Right kidney (tissue), 1 donor: ENCODE measurements around the gene SLC17A2.

Experiments used
- DNase-seq: peaks from one replicate; pipeline ENCODE4 v3.0.0-alpha.2; 2016

Gene SLC17A2

DNA sequence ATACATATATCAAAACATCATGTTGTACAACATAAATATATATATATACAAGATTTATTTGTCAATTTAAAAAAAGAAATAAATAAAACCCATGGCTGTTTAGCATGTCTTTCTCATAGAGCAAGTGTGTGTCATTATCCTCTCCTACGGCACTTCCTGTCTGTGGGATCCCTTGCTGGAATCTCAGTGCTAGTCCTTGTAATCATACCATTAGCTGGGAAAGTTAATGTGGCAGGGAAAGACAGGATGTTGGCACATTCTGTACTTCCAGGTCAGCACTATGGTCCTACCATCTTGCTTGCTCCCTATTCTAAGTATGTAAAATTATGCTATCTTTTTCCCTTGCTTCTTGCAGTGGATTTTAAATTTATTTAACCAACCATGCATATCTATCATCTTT is 47.0 kb downstream of the SLC17A2 start:
- DNase-seq, result no peak

DNA sequence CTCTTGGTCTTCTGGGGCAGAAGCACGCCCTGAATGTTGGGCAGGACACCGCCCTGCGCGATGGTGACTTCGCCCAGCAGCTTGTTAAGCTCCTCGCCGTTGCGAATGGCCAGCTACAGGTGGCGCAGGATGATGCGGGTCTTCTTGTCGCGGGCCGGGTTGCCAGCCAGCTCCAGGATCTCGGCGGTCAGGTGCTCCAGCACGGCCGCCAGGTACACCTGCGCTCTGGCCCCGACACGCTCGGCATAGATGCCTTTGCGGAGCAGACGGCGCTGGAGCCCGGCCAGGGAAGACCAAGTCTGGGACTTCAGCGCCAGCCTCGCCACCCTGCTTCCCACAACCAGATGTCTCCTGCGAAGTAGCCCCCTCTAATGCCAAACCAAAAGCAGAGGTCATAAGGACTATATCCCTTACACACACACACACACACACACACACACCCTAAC is 48.4 kb downstream of the SLC17A2 start:
- DNase-seq, result peak; percentile 12

DNA sequence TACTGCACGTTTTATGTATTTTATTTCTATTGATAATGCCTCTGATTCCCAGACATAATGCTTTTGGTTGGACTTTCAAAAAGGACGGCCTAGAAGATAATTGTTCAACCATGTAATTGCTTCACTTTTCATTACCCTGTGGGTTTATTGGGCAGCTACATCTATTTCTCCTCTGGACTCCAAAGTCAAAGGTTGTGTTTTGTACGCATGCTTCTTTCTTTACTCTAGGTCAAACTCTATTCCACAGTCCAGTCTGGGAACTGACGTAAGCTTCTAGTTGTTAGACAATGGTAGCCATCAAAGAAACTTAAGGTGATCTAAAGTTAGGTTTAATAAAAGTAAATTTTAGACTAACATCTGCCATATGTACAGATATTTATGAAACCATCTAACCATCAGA is 49.9 kb downstream of the SLC17A2 start:
- no peak for DNase-seq

DNA sequence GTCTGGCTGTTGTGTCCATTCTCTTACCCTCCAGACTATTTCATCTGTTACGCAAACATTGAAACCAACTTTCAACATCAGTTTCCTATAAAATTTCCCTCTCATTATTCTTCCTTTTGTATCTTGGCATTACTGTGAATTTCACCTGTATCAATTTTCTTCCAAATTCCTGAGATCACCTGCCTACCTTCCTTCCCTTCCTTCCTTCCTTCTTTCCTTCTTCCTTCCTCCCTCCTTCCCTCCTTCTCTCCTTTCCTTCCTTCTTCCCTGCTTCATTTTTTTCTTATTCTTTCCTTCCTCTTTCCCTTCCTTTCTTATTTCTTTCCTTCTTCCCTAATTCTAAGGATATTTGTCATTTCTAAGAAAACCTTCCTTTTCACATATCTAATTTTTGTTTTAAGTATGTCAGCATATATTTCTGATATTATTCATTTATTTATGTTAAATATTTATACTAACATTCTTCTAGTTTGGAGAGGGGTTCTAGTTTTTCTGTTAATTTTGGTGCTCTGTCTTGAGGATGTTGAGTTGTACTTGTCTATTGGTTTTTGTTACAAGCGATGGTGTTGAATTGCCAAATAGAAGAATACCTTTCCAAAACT is 51.7 kb downstream of the SLC17A2 start:
- no peak for DNase-seq

DNA sequence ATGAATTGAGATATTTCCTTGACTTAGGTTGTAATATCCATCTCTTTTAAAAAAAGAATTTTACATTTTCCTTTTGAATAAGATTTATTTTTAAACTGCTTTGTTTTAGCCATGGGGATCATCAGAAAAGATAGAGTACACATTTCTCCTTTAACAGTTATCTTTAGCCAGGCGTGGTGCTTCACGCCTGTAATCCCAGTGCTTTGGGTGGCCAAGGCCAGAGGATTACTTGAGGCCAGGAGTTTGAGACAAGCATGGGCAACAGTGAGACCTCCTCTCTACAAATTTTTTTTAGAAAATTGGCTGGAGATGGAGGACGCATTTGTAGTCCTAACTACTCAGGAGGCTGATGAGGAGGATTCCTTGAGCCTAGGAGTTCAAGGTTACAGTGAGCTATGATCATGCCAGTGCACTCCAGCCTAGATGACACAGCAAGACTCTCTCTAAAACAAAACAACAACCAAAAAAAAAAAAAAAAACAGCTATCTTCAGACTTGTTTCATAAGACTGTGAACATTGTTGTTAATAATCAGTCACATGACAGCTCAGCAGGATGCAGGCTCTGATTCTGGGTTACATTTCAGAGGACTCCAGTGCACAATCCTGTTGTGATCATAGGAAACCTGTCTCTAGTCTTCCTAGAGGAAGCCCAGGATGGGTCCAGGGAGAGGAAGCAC is 54.4 kb downstream of the SLC17A2 start:
- DNase-seq, result no peak

DNA sequence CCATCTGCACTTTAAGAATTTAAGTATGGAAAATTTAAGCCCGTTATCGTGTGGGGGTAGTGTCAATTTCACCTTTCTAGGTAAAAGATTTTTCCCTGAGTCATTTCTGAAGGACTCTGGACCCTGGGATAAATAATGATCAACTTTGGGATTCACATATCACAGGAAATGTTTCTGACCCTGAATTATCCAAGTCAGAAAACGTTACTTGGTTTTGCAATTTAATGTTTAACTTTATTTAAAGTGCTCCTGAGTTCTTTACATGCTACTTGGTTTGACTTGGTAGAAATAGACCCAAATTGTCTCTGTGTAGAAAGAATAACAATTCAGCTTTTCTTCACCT is 55.0 kb downstream of the SLC17A2 start:
- DNase-seq, result no peak

DNA sequence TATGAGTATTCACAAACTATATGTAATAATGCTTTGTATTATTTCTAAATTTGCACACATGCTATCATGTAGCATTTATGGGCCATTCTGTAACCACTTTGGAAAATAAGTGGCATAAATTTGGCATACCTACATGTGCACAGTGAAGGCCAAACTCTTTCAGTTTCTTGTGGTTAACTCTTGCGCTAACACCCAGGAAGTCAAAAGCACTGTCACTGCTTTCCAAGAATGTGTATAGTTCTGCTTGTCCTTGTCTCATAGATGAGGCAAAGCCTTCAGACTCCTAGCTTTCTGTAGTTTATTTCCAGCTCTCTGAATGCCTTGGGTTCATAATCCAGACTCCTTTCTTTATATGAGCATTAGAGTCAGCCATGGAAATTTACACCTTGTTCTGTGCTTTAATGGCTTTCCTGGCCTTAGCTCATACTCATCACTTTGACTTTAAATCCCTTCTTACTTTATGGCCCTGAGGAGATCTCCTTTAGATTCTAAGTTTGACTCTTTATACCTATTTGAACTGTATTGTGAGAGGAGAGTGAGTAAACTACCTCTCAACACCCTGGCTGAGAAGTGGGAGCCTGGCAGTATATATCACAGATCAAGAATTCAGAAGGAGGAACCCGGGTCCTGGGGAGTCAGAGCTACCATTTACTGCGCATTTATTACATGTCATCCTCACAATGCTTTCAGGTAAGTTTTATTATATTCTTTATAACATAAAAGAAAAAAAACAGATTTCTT is 55.5 kb downstream of the SLC17A2 start:
- no peak for DNase-seq

DNA sequence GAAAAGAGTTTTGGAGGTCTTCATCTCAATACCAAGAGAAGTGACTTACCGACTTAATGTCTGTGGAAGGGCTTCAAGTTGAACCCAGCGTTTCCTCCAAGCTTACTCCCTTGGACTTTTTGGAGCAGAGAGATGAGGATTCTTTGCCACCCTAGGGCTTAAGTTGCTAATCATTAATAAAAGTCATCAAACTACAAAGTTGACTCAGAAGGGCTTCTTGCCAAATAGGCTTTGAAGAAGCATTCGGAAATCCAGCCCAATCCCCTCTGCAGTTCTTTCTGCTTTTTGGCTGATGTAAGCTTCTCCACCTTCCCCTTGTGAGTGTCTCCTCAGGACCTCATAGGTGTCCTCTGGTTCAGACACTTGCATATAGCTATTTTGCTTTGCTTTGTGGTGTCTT is 56.4 kb downstream of the SLC17A2 start, which contains the start of gene SLC17A3:
TSS of gene SLC17A3 (minus strand) at position 126 of the 400 bp plus-strand sequence. CDS start 5,856 bp downstream, outside the sequence.
- no peak for DNase-seq

DNA sequence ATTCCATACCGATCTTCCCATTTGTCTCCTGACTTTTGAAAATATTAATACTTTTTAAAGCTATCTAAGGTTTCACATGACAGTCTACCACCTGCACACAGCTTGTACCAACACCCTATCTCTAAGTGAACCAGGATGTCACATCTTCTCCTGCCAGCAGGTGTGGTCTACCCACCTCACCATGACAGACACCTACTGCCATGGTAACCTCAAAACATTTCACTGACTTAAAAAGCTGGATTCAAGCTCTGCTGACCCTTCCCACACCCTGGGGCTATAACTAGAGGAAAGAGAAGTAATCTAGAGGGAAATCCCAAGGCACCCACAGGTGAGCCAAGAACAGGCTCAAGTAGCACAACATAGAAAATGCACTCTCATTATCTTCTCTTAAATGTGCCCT is 57.7 kb downstream of the SLC17A2 start:
- DNase-seq, result no peak

DNA sequence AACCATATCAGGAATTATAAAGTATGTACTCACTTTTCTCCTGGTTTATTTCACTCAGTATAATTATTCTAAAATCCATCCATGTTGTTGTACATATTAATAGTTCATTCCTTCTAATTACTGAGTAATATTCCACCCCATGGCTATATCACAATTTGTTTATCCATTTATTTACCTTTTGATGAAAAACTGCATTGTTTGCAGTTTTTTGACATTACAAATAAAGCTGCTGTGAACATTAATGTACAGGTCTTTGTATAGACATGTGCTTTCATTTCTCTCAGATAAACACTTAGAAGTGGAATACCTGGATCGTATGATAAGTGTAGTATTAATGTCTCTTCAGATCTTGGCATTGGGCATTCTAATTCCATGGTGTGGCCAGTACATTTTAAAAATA is 60.7 kb downstream of the SLC17A2 start:
- no peak for DNase-seq

DNA sequence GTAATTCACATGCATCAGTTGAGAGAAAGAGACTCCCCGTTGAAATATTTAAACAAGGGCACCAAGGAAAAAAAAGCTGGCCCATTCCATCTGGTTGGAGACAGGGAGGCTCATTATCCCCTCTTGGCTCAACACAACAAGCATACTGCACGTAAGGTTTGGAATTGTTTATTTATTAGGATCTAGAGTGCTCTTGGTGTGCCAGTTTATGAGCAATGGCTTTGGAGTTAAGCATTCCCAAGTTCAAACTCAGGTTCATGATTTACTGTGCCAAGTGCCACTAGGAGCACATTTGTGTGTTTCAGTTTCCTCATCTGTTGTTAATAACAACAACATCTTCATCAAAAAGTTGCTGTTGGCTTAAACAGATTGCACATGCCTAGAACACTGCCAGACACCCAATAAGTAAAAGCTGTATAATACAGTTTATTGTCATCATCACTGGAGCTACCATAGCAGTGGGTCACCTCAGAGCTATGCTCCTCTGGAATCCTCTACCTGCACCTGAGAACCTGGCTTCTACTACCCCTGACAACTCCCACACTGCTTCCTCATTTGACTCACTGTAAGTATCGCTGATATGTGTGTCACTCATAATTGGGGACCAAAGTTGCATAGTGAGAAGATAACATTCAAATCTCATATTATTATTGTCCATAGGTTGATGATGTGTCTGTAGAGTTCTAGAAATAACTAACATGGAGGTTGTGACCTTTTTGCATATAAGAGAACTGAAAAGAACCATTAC is 61.9 kb downstream of the SLC17A2 start:
- no peak for DNase-seq

DNA sequence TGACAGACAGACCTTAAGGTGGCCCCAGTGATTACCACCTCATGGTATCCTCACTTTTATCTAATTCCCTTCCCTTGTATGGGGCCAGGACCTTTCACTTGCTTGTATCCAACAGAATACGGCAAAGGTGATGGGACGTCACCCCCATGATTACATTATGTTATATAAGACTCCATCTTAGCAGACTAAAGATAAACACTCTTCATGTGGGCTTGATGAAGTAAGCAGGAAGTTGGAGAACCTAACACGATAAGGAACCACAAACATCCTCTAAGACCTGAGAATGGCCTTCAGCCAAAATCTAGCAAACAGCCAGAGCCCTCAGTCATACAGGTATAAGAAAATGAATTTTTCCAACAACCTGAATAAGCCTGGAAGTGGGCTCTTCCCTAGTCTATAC is 64.5 kb downstream of the SLC17A2 start:
- no peak for DNase-seq

DNA sequence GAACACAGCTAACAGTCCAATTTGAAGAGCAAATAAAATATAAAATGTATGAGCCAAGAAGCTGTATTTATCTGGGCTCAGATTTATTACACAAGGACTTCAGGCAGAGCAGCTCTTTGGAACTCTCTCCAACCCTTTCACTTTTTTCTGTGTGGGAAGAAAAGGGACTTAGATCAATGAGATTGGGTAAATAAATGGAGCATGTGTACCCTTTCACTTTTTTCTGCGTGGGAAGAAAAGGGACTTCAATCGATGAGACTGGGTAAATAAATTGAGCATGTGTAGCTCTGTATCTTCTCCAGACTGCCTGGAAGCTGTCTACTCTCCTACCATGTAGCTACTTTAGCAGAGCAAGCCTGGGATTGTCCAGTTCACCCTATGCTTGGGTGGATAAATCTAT is 67.1 kb downstream of the SLC17A2 start:
- DNase-seq, result no peak
